Astrocyte of the spinal cord (primary cell): ENCODE measurements around the gene STIM1.

Experiments
- DNase-seq: peaks from one replicate; pipeline ENCODE4 v3.0.0; 2011; ENCODE audit warnings: low read depth, low spot score
- H3K4me3 ChIP-seq: 2 replicates; pipeline ENCODE4 v1.5.1; 2011; ENCODE audit warnings: low read depth, mild to moderate bottlenecking, low read length, moderate library complexity
- in situ Hi-C: cut with HindIII; loops from 2 replicates; pipeline ENCODE4 v1.10.0; 2017; ENCODE audit warnings: low sequenced_read_pairs
- TF ChIP-seq, protein P1 (sequence below): IDR thresholded peaks from 2 replicates; pipeline ENCODE4 v1.5.1; 2012; ENCODE audit warnings: low read depth, mild to moderate bottlenecking, low read length, inconsistent platforms

STIM1 gene

DNA sequence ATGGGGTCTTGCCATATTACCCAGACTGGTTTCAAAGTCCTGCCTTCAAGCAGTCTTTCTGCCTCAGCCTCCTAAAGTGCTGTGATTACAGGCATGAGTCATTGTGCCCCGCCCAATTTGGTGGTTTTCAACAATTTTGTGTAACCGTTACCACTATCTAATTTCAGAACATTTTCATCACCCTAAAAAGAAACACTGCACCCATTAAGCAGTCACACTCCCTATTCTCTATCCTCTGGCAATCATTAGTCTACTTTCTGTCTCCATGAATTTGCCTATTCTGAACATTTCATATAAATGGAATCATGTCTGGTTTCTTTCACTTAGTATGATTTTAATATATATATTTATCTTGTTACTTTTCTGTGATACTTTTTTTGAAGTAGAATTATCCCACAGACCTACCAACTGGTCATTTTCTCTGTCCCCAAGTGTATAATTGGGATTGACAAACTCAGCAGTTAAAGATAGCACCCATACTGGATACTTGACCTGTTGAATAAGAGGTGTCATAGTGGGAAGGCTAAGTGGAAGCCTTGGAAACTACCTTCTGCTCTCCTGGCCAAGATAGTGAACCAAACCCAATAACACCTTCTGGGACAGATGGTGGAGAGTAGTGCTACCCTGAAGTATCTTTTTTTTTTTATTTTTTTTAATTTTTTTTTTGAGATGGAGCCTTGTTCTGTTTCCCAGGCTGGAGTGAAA, 64.8 kb downstream of the STIM1 start:
- H3K4me3 ChIP-seq, result no peak overlapping the region
- peak; percentile 64 for DNase-seq
- in situ Hi-C loops, result no loop called here
- TF ChIP-seq, protein P1, sequence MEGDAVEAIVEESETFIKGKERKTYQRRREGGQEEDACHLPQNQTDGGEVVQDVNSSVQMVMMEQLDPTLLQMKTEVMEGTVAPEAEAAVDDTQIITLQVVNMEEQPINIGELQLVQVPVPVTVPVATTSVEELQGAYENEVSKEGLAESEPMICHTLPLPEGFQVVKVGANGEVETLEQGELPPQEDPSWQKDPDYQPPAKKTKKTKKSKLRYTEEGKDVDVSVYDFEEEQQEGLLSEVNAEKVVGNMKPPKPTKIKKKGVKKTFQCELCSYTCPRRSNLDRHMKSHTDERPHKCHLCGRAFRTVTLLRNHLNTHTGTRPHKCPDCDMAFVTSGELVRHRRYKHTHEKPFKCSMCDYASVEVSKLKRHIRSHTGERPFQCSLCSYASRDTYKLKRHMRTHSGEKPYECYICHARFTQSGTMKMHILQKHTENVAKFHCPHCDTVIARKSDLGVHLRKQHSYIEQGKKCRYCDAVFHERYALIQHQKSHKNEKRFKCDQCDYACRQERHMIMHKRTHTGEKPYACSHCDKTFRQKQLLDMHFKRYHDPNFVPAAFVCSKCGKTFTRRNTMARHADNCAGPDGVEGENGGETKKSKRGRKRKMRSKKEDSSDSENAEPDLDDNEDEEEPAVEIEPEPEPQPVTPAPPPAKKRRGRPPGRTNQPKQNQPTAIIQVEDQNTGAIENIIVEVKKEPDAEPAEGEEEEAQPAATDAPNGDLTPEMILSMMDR, result no peak

GRCh38 chr11:3922056-3922455, 66.6 kb downstream of the STIM1 start:
- in situ Hi-C loops, result no loop called here
- TF ChIP-seq, protein P1, result no peak

DNA sequence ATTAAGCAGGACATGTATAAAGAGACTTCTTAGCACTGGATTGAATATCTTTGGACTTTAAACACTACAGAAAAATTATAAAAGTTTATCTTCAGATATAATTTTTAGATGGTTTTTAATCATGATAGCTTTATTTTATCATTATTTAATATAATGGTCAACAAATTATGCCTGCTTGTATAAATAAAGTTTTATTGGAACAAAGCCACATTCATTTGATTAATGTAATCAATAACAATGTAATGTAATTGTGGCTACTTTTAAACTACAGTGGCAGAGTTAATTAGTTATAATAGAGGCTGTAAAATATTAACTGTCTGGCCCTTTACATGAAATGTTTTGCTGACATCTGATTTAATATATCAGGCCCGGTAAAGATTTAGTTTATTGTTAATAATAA, 70.0 kb downstream of the STIM1 start:
- DNase-seq, result no peak
- no peak overlapping the region for H3K4me3 ChIP-seq
- TF ChIP-seq, protein P1, result no peak
- in situ Hi-C loops, result no loop called here

More at GRCh38 chr11:3922056-3922455, 66.6 kb downstream of the STIM1 start:
- DNase-seq, result no peak
- H3K4me3 ChIP-seq, result no peak overlapping the region

DNA sequence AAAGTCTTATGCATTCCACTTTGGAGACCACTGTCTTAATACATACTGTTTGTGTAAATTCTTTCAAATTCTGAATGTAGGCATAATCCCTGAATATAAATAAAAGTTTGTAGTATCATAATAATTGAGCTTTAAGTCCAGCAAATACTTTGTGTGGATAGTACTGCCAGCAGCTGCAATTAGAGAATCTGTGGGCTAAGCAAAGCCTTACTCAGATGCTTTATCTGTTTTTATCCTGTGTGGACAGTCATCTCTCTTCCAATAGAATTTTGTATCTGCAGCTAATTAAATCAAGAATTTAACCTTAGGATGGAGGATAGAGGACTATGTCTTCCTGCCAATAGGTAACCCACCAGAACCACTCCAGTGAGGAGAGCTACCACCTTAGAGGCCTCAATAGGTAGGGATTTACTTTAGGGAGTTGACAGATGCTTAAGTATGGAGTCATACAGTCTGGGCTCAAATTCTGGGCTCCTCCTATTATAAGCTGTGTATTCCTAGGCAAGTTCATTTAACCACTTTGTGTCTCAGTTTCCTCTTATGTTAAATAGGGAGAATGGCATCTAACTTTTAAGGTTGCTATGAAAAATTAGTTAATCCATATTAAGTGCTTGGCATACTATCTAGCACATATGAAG, 71.1 kb downstream of the STIM1 start:
- peak; percentile 17 for DNase-seq
- TF ChIP-seq, protein P1, result no peak
- in situ Hi-C loops, result no loop called here
- no peak overlapping the region for H3K4me3 ChIP-seq

DNA sequence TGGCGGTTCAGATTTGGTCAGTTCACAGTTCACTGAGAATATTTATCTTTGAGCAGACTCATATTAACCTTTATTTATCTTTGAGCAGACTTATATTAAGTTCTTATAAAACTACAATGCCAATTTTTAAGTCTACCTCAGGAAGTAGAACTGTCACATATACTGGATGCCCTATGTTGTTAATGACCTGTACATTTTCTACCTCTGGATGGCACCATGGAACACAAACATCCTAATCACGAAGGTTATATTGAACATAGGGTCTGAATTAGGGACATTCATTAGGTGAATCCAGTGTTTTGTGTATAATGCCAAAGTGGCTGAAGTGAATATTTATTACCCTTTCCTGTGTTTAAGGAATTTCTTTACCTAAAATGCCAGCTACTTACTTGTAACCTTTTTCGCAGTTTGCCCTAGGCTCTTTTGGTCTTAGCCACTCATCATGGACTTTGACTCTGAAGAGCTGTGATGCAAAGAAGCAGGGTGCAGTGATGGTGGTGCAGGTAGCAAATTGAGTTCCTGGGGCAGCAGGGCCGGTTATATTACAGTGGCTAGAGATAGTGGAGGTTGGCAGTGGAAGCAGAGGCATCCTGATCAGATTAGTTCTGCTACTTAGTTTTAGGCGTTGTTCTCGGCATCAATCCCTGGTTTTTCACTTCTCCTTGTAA, 71.8 kb downstream of the STIM1 start:
- TF ChIP-seq, protein P1, result no peak
- no peak for DNase-seq
- H3K4me3 ChIP-seq, result no peak overlapping the region
- in situ Hi-C loops, result no loop called here

DNA sequence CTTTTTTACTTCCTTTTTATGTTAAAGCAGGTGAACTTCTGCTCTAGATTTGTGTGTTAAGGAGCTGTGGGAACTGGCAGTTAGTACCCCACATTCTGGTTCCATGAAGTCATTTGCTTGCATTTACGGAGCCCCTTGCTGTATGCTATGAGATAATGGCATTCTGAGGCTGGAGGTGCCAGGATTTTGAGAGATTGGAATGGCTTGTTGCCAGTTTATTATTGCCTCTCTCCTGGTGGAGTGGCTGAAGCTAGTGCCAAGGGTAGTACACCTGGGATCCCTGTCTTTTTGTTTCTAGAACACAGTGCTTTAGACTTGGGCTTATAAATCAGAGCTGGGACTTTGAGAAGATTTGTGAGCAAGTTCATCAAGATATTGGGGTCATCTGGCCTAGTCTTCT, 73.8 kb downstream of the STIM1 start:
- TF ChIP-seq, protein P1, result no peak
- H3K4me3 ChIP-seq, result no peak overlapping the region
- DNase-seq, result no peak
- in situ Hi-C loops, result no loop called here
